Measurements from ENCODE around the gene FAM149A.

- TF ChIP-seq EZH2 (IDR thresholded peaks at IDR 0.05; ENCODE audit: low read length), result no peak
- no peak for TF ChIP-seq CTCF (optimal IDR thresholded peaks at IDR 0.05 in 1 of 3, IDR thresholded peaks at IDR 0.05 in 1 of 3, conservative IDR thresholded peaks at IDR 0.05 in 1 of 3; ENCODE audit: extremely low read depth in 1 of 3, insufficient read depth in 2 of 3, low read length in 3 of 3)
These were observed 45.6 kb upstream of the FAM149A start for GRCh38 chr4:186058980-186059316.

Data from keratinocyte (primary cell).